ENCODE data around the gene TXNRD1. TPM values are rescaled to one million over a fixed set of nuclear protein-coding genes. Genes with fewer than 3 reads are reported as not detected.
"Not testable (repeated sequence)": the region's sequence is repeated elsewhere in the genome, so short reads cannot be mapped to it uniquely, and the experiment has no call there.

The TXNRD1 gene
- polyA plus RNA-seq, 5 donors, result 51.0 to 77.5 (median 58.8) TPM

DNA sequence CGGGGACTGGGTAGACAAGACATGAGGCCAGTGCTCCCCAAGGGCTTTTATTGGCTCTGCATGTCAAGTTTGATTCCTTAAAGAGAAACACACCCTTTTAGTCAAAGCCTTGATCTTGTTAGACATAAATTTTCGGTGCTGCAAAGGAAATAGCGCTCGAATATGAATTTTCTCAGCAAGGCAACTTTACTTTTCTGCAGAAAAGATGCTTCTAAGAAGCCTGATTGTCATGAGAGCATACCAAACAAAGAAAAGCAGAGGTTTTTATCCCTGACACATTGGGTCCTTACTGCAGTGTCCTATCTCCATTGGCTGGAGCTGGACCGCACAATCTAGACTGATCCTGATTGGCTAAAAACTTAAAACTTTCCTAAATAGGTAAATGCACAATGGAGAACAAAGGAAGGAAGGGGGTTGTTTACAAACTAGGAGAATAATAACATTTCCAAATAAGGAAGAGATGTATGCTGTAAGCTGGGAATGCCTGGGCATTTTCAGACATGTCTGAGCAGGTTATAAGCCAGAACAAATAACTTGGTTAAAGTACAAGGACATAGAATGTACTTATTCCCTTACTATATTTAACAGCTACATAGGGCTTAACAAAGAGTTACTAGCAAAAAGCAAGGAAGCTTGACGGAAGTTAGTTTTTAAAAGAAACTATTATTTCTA is 17.2 kb downstream of the TXNRD1 start:
- DNase-seq, result no peak

GRCh38 chr12:104234926-104235499 is 19.4 kb downstream of the TXNRD1 start:
- DNase-seq, result no peak

GRCh38 chr12:104237930-104238329 is 22.4 kb downstream of the TXNRD1 start:
- DNase-seq, result no peak

GRCh38 chr12:104242546-104243206 is 27.1 kb downstream of the TXNRD1 start:
- no peak for DNase-seq

- DNase-seq, result no peak
Measured at GRCh38 chr12:104243551-104243950, 28.0 kb downstream of the TXNRD1 start.

DNA sequence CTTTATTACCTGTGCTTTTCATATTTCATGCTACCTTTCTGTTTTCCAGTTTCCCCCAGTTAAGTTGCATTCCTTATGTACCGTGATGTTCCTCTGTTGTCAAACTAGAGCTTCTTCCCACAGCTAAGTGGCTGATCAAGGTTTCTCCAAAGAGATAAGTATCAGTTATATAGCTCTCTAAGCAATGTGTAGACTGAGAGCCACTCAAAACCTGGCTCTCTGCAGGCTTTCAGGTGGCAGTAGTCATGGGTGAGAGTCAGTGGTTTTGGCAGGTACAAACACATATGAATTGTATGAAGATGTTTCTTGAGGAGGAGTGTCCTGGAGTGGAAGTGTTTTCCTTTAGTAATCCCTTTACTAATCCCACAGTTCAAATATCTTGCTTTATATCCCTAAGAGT is 28.4 kb downstream of the TXNRD1 start:
- DNase-seq, result no peak

- no peak for DNase-seq
Measured at GRCh38 chr12:104247698-104248097, 32.1 kb downstream of the TXNRD1 start.

GRCh38 chr12:104248444-104248843 is 32.9 kb downstream of the TXNRD1 start:
- no peak for DNase-seq

- DNase-seq, result no peak
Measured at GRCh38 chr12:104249017-104249416, 33.4 kb downstream of the TXNRD1 start.

DNA sequence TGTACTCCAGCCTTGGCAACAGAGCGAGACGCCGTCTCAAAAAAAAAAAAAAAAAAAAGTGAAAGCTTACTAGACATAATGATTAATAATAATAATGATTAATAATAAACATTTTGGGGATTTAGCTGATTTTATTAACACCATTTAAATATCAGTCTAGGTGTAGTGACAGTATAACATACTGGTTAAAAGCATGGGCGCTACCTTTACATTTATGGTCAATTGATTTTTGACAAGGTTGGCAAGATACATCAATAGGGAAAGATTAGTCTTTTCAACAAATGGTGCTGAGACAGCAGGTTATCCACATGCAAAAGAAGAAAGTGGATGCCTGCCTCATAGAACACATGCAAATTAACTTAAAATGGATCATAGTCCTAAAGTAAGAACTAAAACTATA is 34.3 kb downstream of the TXNRD1 start:
- no peak for DNase-seq

DNA sequence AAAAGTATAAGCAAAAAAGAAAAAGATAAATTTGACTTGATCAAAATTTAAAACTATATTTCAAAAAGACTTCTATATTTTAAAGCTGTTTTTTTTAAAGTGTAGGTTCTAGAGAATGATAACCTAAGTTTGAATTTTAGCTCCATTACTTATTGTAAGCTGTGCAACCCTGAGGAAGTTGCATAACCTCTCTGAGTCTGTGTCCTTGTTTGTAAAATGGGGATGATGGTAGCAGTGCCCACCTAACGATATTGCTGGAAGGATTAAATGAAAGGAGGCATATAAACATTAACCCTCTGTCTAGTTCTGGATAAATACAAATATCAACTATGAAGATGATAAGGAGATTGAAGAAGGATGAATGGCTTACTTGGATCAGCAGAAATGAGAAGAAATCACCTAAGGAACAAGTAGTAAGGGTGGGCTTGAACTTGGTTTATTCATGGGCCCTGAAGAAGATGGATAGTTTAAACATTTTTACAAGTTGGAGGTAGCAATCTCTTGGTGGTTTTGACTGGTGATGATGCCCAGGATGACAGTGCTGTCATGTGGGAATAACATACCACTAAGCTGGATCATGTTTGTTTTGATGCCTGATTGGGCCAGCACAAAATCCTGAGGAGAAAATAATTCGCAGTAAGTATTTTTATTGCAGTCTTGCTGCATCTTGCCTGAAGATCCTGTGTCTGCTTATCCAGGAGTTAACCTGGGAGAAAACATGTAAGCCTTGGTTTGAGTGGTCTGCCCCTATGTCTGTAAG is 35.0 kb downstream of the TXNRD1 start:
- no peak for DNase-seq

GRCh38 chr12:104257913-104258472 is 42.4 kb downstream of the TXNRD1 start:
- no peak for DNase-seq

- no peak for DNase-seq
Measured at GRCh38 chr12:104258476-104259067, 43.0 kb downstream of the TXNRD1 start.

DNA sequence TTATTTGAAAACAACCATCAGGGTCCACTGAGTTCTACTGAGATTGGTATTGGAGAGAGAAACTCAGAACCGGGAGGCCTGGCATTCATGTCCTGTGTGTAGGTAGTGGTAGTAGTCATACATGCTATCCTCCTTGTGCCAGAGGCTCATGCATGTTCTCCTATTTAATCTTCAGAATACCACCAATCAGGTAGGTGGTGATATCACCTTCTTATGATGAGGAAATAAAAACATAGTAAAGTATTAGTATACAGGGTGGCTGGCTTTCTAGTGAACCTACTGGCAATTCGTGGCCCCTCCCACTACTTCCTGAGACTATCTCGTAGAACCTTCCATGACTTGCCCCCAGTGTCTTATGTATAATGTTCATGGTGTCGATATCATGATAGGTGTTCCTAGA is 47.4 kb downstream of the TXNRD1 start:
- DNase-seq, result no peak

DNA sequence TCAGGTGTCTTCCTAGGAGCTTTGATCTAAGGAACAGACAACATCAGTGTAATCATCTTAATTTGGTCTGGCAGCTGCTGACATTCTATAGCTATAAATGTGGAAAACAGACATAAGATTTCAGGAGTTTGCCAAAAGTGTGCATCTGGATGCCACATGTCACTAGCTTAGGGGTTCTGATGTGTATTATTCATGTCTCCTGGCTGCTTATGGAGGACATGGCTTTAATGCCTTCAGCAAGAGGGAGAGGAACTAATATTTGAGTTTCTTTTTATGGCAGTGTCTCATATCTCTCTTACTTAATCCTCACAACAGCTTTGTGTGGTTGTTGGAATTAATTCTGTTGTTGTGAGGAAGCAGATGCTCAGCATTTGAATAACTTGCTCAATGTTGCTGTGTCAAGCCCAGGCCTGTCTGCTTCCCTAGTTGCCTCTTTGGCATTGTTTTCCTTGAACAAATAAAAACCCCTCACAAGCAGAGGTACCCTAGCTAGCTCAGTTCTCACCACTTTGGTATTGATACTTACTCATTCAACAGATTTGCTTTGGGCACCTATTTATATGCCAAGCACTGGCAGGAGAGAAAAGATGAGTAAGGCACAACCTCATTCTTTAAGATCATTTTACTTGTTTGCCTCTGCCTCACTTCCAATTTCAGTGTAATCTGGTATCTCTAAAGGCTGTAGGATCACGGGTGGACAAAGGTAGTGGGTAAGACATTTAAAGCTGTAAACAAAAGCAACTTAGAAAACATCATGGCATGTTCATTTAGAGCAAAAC is 48.2 kb downstream of the TXNRD1 start:
- DNase-seq, result no peak

- DNase-seq, result not testable (repeated sequence)
Measured at GRCh38 chr12:104265436-104265835, 49.9 kb downstream of the TXNRD1 start.

DNA sequence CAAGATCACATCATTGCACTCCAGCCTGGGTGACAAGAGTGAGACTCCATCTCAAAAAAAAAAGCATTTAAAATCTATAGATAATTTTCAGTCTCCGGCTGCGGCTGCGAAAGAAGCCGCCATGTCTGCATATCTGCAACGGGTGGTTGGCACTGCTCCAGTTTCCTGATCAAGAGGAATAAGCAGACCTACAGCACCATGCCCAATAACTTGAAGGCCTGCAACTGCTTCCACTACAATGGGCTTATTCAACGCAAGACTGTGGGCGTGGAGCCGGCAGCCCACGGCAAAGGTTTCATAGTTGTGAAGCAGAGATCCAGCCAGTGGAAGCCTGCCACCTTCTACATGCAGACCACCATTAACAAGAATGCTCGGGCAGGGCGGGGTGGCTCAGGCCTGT is 57.4 kb downstream of the TXNRD1 start:
- no peak for DNase-seq

DNA sequence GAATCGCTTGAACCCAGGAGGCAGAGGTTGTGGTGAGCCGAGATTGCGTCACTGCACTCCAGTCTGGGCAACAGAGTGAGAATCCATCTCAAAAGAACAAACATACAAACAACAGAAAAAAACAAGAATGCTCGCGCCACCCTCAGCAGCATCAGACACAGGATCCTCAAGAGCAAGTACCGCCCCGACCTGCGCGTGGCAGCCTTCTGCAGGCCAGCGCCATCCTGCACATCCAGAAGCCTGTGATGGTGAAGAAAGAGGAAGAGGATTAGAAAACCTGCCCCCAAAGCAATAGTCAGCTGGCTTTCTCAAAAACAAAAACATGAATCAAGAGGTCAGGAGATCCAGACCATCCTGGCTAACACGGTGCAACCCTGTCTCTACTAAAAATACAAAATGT is 57.9 kb downstream of the TXNRD1 start:
- DNase-seq, result no peak

DNA sequence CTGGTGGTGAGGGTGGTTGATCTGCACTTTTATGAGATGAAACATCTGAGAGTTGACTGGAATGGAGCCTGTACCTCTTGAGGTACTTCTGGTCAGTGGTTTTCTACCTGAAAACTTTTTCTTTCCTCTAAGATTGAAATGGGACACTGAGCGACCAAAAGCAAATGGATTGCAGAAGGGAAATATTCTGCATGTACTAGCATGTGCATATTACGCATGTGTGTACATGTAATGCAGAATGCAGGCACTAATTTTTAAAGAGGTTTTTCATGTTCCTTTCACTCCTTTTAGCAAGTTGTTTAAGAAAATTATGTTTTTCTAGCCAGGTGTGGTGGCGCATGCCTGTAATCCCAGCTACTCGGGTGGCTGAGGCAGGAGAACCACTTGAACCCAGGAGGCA is 59.2 kb downstream of the TXNRD1 start:
- no peak for DNase-seq

DNA sequence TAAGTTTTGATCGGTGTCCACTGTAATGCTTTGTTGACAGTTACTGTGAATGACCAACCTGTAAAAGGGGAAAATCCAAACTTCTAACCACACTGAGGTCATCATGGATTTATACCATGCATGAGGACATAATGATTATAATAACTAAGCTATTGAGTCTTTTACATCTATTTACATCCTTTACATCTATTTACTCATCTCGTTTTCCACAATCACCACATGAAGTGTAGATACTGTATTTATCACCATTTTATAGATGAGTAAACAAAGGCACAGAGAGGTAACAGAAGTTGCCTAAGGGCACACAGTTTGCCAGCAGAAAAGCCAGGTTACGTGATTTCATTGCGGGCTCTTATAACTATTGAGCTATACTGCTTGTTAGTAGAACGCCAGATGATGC is 60.1 kb downstream of the TXNRD1 start:
- DNase-seq, result no peak
